Measurements from ENCODE around the gene GSG1L2.

- TF ChIP-seq PPARA (CRISPR knock-in tag; IDR thresholded peaks at IDR 0.05; ENCODE audit: borderline replicate concordance) = no peak
- no peak for TF ChIP-seq ZNF70 (CRISPR knock-in tag; IDR thresholded peaks at IDR 0.05)
- no peak for TF ChIP-seq TOX (CRISPR knock-in tag; IDR thresholded peaks at IDR 0.05; ENCODE audit: borderline replicate concordance)
- TF ChIP-seq, protein P1, sequence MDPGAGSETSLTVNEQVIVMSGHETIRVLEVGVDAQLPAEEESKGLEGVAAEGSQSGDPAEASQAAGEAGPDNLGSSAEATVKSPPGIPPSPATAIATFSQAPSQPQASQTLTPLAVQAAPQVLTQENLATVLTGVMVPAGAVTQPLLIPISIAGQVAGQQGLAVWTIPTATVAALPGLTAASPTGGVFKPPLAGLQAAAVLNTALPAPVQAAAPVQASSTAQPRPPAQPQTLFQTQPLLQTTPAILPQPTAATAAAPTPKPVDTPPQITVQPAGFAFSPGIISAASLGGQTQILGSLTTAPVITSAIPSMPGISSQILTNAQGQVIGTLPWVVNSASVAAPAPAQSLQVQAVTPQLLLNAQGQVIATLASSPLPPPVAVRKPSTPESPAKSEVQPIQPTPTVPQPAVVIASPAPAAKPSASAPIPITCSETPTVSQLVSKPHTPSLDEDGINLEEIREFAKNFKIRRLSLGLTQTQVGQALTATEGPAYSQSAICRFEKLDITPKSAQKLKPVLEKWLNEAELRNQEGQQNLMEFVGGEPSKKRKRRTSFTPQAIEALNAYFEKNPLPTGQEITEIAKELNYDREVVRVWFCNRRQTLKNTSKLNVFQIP (CRISPR knock-in tag; IDR thresholded peaks at IDR 0.05; ENCODE audit: borderline replicate concordance, low read depth) = no peak
- TF ChIP-seq SNAI2 (CRISPR knock-in tag; IDR thresholded peaks at IDR 0.05) = no peak
- no peak for TF ChIP-seq ARNTL (CRISPR knock-in tag; IDR thresholded peaks at IDR 0.05; ENCODE audit: borderline replicate concordance, low read depth)
- no peak for TF ChIP-seq BACH2 (CRISPR knock-in tag; IDR thresholded peaks at IDR 0.05; ENCODE audit: borderline replicate concordance)
Measured at GRCh38 chr17:9842057-9842758, 20.3 kb upstream of the GSG1L2 start.

Measured in SK-N-SH treated with all-trans-retinoic acid at 6 μM for 48 hours (cell line).